Measurements from ENCODE around the gene COX7A2L. TPM values are rescaled to one million over a fixed set of nuclear protein-coding genes. Genes with fewer than 3 reads are reported as not detected.

Gene COX7A2L
- total RNA-seq, 1 donor: 237 TPM

GRCh38 chr2:42328923-42329322 lies 32.1 kb downstream of the COX7A2L start:
- Histone ChIP-seq H3K79me2 (ENCODE audit: insufficient read depth, low read length) (no peaks in the 10 kb centered on the region), H3K27me3 (ENCODE audit: insufficient read depth, low read length) (no peaks in the 10 kb centered on the region), H4K20me1 (ENCODE audit: insufficient read depth, low read length) (no peaks in the 10 kb centered on the region), H3K4me3 (ENCODE audit: insufficient read depth, low read length) (no peak overlapping the region), H3K36me3 (ENCODE audit: insufficient read depth, low read length) (peaks cover 73% of the 10 kb centered on the region), H3K4me1 (ENCODE audit: insufficient read depth, low read length) (no peaks in the 10 kb centered on the region), H3K27ac (ENCODE audit: low read depth, low read length) (no peak overlapping the region), H3K4me2 (ENCODE audit: insufficient read depth, low read length) (no peak overlapping the region), H3K9me3 (ENCODE audit: low read depth, low read length) (no peaks in the 10 kb centered on the region), H2AFZ (ENCODE audit: low read length) (no peak overlapping the region)
- no peak for DNase-seq (ENCODE audit: insufficient read length, low spot score, missing footprints)
- no peak for TF ChIP-seq CTCF (IDR thresholded peaks at IDR 0.05; ENCODE audit: extremely low read depth, low read depth, low read length)

- DNase-seq (ENCODE audit: insufficient read length, low spot score, missing footprints): no peak
- Histone ChIP-seq H2AFZ (ENCODE audit: low read length) (no peak overlapping the region), H3K4me3 (ENCODE audit: insufficient read depth, low read length) (no peak overlapping the region), H3K4me2 (ENCODE audit: insufficient read depth, low read length) (no peak overlapping the region), H3K79me2 (ENCODE audit: insufficient read depth, low read length) (no peaks in the 10 kb centered on the region), H3K4me1 (ENCODE audit: insufficient read depth, low read length) (no peaks in the 10 kb centered on the region), H4K20me1 (ENCODE audit: insufficient read depth, low read length) (no peaks in the 10 kb centered on the region), H3K27me3 (ENCODE audit: insufficient read depth, low read length) (no peaks in the 10 kb centered on the region), H3K27ac (ENCODE audit: low read depth, low read length) (no peak overlapping the region), H3K9me3 (ENCODE audit: low read depth, low read length) (no peaks in the 10 kb centered on the region), H3K36me3 (ENCODE audit: insufficient read depth, low read length) (peaks cover 66% of the 10 kb centered on the region)
- TF ChIP-seq CTCF (IDR thresholded peaks at IDR 0.05; ENCODE audit: extremely low read depth, low read depth, low read length): peak; percentile 50
Observed at GRCh38 chr2:42328148-42328833, 32.7 kb downstream of the COX7A2L start.

GRCh38 chr2:42327125-42327524 lies 33.9 kb downstream of the COX7A2L start:
- Histone ChIP-seq H3K27ac (ENCODE audit: low read depth, low read length) (no peak overlapping the region), H3K36me3 (ENCODE audit: insufficient read depth, low read length) (peaks cover 58% of the 10 kb centered on the region), H3K4me1 (ENCODE audit: insufficient read depth, low read length) (no peaks in the 10 kb centered on the region), H3K79me2 (ENCODE audit: insufficient read depth, low read length) (no peaks in the 10 kb centered on the region), H3K27me3 (ENCODE audit: insufficient read depth, low read length) (no peaks in the 10 kb centered on the region), H3K4me2 (ENCODE audit: insufficient read depth, low read length) (no peak overlapping the region), H3K9me3 (ENCODE audit: low read depth, low read length) (no peaks in the 10 kb centered on the region), H3K4me3 (ENCODE audit: insufficient read depth, low read length) (no peak overlapping the region), H4K20me1 (ENCODE audit: insufficient read depth, low read length) (no peaks in the 10 kb centered on the region), H2AFZ (ENCODE audit: low read length) (no peak overlapping the region)
- no peak for TF ChIP-seq CTCF (IDR thresholded peaks at IDR 0.05; ENCODE audit: extremely low read depth, low read depth, low read length)
- no peak for DNase-seq (ENCODE audit: insufficient read length, low spot score, missing footprints)

GRCh38 chr2:42325609-42326008 lies 35.4 kb downstream of the COX7A2L start:
- Histone ChIP-seq H3K27ac (ENCODE audit: low read depth, low read length) (no peak overlapping the region), H3K4me1 (ENCODE audit: insufficient read depth, low read length) (no peaks in the 10 kb centered on the region), H3K79me2 (ENCODE audit: insufficient read depth, low read length) (no peaks in the 10 kb centered on the region), H2AFZ (ENCODE audit: low read length) (no peak overlapping the region), H3K36me3 (ENCODE audit: insufficient read depth, low read length) (peaks cover 43% of the 10 kb centered on the region), H3K4me2 (ENCODE audit: insufficient read depth, low read length) (no peak overlapping the region), H3K9me3 (ENCODE audit: low read depth, low read length) (no peaks in the 10 kb centered on the region), H3K4me3 (ENCODE audit: insufficient read depth, low read length) (no peak overlapping the region), H4K20me1 (ENCODE audit: insufficient read depth, low read length) (no peaks in the 10 kb centered on the region), H3K27me3 (ENCODE audit: insufficient read depth, low read length) (no peaks in the 10 kb centered on the region)
- no peak for TF ChIP-seq CTCF (IDR thresholded peaks at IDR 0.05; ENCODE audit: extremely low read depth, low read depth, low read length)
- DNase-seq (ENCODE audit: insufficient read length, low spot score, missing footprints): no peak
